Stomach (tissue), 4 donors: ENCODE results near the gene RAD21L1.

Experiments
- POLR2A ChIP-seq, 4 donors: fragments of 450-650 bp; IDR thresholded peaks; one replicate each; pipeline ENCODE4 v1.6.1; 2016; ENCODE audit warnings: antibody characterized with exemption in 4 of 4, control low read depth in 2 of 4, mild to moderate bottlenecking in 1 of 4, moderate library complexity in 1 of 4
- POLR2AphosphoS5 ChIP-seq, 3 donors: sonication (generic); formaldehyde crosslinking; IDR thresholded peaks; one replicate each; pipeline ENCODE4 v1.6.1; 2016; ENCODE audit warnings: antibody characterized with exemption in 3 of 3
- TF ChIP-seq, protein P1 (sequence below), 7 experiments: fragments of 450-650 bp in 4 of 7; fragments of 200-600 bp in 3 of 7; sonication (generic) in 3 of 7; IDR thresholded peaks; one replicate each; pipeline ENCODE4 v1.5.1; 2016 to 2019; ENCODE audit warnings: antibody characterized with exemption in 7 of 7, control low read depth in 2 of 7, mild to moderate bottlenecking in 1 of 7

DNA sequence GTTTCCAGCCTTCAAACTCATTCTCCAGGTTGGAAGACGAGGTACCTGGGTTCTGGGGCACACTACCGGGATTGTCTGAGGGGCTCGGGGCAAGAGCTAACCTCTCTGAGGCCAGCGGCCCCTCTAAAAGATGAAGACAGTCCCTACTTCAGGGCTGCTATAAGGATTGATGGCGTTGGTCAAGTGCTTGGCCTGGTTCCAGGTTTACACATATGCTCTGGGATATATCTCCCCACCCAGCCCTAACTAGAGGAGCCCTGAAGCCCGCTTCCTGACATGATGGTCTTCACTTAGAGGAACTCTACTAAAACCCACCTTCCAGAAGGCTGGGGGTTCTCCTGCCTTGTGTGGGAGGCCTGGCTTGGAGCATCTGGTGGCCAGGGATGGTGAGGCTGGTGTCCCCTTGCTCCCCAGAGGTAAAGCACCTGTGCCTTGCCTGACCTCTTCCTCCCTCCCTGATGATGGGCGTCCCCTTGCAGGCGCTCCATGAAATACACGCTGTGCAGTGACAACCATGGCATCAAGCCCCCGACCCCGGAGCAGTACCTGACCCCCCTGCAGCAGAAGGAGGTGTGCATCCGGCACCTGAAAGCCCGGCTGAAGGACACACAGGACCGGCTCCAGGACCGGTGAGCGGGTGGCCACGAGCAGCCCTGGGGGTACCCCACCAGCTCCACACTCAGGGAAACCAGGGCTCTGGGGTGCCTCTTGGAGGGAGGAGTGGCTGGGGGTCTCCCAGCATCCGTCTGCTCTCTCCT lies 74.4 kb downstream of the RAD21L1 start:
- TF ChIP-seq, protein P1, sequence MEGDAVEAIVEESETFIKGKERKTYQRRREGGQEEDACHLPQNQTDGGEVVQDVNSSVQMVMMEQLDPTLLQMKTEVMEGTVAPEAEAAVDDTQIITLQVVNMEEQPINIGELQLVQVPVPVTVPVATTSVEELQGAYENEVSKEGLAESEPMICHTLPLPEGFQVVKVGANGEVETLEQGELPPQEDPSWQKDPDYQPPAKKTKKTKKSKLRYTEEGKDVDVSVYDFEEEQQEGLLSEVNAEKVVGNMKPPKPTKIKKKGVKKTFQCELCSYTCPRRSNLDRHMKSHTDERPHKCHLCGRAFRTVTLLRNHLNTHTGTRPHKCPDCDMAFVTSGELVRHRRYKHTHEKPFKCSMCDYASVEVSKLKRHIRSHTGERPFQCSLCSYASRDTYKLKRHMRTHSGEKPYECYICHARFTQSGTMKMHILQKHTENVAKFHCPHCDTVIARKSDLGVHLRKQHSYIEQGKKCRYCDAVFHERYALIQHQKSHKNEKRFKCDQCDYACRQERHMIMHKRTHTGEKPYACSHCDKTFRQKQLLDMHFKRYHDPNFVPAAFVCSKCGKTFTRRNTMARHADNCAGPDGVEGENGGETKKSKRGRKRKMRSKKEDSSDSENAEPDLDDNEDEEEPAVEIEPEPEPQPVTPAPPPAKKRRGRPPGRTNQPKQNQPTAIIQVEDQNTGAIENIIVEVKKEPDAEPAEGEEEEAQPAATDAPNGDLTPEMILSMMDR (IDR thresholded peaks at IDR 0.05): no peak
- TF ChIP-seq POLR2AphosphoS5 (IDR thresholded peaks at IDR 0.05) (no peak), POLR2A (IDR thresholded peaks at IDR 0.05) (no peak)
